SH-SY5Y (cell line): Measurements from ENCODE around the gene ACD.

Source experiments
- GATA2 ChIP-seq: IDR thresholded peaks from 2 replicates; pipeline ENCODE4 v1.6.1; 2011; ENCODE audit warnings: mild to moderate bottlenecking, low read depth, low read length
- GATA3 ChIP-seq: IDR thresholded peaks from 2 replicates; pipeline ENCODE4 v1.6.1; 2011; ENCODE audit warnings: low read depth, mild to moderate bottlenecking, low read length, moderate library complexity

DNA sequence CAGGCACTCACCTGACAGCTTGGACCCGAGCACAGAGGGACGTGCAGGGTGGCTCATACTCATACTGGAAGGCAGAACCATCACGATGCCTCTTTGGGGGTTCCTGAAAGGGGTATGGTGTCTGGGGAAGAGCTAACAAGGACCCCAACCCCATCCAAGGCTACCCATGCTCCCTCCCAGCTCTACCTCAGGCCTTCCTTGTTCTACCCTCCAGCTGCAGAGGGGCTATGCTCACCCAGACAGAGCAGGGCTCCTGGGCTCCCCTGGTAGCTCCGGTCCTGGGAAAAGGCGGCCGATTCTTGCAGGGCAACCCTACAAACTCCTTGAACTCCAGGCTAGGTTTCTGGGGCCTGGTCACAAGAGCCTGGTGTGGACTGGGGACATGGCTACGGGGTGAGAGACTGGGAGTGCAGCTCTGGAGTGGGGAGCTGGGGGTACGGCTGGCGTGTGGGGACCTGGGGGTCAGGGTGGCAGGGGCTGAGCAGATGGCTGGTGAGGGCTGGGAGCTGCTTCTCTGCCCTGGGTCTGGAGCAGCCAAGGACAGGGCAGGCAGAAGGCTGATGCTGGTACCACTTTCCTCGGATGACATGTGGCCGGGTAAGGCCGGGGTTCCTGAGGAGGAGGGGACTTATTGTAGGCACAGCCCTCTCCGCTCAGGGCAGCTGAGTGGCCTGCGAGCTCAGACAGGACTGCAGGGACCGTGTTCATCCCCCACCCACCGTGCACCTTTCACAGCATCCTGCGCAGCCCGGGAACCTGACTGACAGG is 2.1 kb downstream of the ACD start:
- TF ChIP-seq GATA2 (no peak), GATA3 (no peak)
